ENCODE data around the gene TMEM182.
A peak's percentile ranks its signal among the peaks of the same experiment; 100 is the strongest.

The TMEM182 gene

GRCh38 chr2:102803041-102803896 lies 41.4 kb downstream of the TMEM182 start:
- no peak for DNase-seq

DNA sequence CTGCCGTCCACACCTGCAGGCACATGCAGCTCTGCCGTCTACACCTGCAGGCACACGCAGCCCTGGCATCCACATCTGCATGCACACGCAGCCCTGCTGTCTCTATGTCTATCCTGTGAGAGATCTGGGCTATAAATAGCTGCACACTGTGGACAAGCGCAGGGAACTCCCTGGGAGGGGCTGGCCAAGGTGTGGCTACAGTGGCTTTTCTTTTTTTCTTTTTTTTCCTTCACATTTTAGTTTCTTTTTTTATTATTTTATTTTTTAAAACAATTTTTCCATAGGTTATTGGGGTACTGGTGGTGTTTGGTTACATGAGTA lies 42.0 kb downstream of the TMEM182 start:
- DNase-seq: no peak

GRCh38 chr2:102806250-102806837 lies 44.5 kb downstream of the TMEM182 start:
- DNase-seq: peak; percentile 62

- DNase-seq: no peak
Observed at GRCh38 chr2:102809291-102810189, 47.7 kb downstream of the TMEM182 start.

GRCh38 chr2:102815285-102815684 lies 53.5 kb downstream of the TMEM182 start:
- no peak for DNase-seq

GRCh38 chr2:102826904-102827303 lies 65.1 kb downstream of the TMEM182 start:
- peak; percentile 3 for DNase-seq

- no peak for DNase-seq
Observed at GRCh38 chr2:102832789-102833188, 71.0 kb downstream of the TMEM182 start.

DNA sequence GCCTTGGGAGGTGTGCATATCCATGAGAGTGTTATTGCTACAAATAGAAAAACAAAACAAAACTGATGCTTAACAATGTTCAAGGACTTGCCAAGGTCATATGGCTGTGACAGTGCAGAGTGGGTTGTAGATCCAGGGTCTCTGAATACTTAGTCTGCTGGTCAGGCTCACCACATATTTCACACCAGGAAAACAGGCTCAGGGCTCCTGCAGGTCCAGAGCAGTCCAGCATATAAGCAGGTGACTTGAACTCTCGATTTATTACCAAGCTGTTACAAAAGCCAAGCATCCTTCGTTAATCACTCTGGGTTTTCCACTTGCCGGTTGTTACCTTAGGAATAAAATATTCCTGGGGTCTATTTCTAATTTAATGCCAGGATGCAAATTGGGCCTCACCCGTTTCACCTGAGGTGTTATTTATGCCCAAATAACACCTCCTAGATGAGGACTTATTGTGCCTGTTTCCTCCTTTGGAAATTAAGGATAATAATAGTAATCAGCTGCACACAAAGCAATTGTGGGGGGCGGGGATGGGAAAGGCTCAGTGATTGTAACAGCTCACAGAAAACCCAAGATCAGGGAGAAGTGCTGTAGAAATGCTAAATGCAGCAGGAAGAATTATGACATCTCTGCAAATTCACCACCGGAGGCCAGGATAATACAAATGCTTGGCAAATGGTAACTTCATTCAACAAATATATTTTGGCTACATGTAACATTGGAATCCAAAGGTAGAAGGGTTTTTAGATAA lies 72.9 kb downstream of the TMEM182 start:
- DNase-seq: no peak

GRCh38 chr2:102837626-102838198 lies 75.9 kb downstream of the TMEM182 start:
- no peak for DNase-seq

GRCh38 chr2:102839668-102840388 lies 78.0 kb downstream of the TMEM182 start:
- DNase-seq: peak; percentile 35

DNA sequence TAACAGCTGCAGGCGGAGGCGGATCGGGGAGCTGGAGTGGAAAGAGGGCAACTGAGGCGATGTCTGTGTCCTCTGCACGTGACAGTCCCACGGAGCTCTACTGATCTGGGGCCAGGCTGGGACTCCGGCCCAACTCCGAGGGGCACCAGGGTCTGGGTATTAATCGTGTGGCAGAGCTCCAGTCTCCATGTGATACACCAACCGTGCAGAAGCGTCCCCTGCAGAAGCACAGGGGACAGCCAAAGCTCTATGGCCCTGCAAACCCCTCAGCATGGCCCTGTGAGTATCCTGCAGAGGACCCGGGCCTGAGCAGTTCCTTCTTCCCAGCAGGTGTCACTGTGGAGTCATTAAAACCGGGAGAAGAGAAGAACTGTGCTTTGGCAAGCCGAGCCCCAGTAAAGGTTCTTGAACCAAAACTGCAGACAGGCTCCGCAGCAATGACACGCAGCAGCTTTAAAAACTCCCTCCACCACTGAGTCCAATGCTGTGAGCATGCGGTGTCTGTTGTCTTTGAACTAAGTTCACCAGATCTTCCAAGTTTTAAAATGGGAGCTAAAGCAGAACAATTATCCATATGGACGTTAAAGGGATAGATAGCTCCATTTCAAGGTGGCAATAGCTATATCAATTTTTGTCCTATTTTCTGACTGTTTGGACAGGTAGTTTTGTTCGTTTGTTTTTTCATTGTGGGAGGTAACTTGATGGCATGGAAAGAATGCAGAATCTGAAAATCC lies 79.4 kb downstream of the TMEM182 start:
- peak; percentile 25 for DNase-seq

DNA sequence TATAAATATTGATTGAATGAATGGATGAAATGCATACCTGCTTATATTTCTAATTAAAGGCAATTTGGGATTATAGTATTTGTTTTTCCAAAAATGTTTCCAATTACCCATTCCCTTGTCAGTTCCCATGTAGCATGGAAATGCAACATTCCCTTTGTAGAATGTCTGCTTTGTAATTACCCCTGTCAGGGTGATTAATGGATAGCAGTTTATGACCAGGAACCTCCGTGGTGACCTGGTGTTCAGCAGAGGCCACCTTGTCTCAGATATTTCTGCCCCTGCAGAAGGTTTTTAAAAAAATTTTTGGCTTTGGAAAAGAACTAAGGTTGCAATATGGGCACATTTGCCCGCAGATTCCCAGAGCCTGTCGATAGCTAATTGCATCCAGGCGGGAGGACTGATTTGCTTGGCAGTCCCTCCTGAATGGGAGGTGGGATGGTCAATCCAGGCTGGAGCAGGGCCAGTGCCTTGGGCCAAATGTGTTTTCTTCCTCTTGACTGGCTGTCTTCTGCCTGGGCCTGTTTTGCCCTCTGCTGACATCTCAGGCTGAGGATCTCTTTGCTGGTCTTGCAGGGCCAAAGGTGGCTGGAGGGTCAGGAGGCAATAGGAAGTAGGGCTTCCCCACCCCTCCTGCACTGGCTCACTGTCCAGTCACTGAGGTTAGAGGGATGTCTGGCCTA lies 82.1 kb downstream of the TMEM182 start:
- no peak for DNase-seq

DNA sequence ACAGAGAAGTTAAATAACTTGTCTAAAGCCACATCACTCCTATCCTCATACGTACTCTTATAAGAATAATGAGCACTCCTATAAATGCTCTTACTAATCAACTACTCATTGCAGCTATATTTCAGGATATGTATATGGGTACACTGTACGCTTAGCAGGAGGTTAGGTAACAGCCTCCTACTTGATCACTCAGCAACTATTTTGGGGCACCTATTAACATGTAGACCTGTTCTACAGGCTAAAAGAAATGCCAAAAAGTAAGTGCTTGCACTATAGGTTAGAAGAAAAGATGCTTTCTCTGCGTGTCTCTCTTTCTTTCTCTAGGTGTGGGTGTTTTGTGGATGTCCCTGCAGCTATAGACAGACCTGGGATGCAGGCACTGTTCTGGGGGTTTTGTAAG lies 83.1 kb downstream of the TMEM182 start:
- no peak for DNase-seq

DNA sequence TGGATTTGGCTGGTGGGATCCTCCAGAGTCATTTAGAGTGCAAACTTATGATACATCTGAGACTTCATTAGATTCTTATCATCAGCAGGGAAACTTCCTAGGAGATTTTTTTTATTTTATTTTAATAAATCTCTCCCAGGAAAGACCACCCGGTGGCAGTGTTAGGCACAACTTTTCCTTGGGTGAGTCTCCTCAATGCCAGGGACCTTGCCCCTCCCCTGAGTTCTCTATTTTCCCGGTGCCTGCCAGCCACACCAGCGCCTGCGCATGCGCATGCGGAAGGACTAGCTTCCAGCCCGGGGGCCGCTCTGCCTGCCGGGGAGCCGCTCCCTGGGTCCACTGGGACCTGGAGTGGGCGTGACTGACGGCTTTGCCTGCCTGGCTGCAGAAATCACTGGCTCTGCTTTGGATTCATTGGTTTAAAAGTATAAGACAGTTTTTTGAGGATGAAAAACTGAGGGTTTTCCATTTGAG lies 86.6 kb downstream of the TMEM182 start:
- DNase-seq: peak; percentile 57

DNA sequence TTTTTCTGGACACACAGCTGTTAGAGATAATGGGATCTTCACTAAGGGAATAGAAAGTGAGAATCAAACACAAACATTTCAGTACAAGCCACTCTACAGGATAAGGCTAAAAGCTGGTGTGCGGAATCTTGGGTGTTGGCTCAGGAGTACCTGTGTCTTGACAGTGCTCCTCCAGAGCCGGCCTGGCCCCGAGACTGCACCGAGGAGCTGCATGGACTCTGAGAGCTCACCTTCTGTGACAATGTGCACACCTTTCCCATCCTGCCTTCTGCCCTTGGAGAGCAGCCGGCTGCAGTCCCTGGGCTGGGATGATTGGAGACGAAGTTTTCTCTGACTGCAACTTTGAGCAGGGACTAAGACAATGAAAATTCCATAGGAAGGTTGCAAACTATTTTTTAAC lies 89.1 kb downstream of the TMEM182 start:
- no peak for DNase-seq

DNA sequence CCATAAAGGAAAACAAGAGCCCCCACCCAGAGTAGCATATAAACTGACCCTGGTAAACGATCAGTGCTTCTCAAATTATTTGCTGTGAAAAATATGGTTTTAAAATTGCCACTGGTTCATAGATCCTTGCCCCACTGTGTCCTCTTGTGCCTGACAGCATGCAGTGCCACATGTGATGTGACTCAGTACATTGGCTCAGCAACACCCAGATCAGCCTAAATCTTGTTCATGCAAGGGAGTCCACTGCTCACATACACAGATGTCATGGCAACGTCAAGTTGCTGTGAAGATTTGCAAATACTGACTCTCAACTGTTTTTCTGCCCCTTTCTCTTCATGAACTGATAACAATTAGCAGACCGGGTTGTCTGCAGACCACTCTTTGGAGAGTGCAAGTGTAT lies 91.0 kb downstream of the TMEM182 start:
- DNase-seq: no peak

All from EL (cell line).